Tibial nerve (tissue), 4 donors: Measurements from ENCODE around the gene STK4. TPM values are rescaled to one million over a fixed set of nuclear protein-coding genes. Genes with fewer than 3 reads are reported as not detected.

ENCODE experiments used
- DNase-seq, 2 donors: peaks; one replicate each; pipeline ENCODE4 v3.0.0-alpha.2; 2019; ENCODE audit warnings: low spot score in 2 of 2
- H3K27ac ChIP-seq, 4 donors: fragments of 200-600 bp; sonication (generic) in 3 of 4; one replicate each; pipeline ENCODE4 v1.5.1; 2017 to 2019; ENCODE audit warnings: mild to moderate bottlenecking in 1 of 4
- H3K27me3 ChIP-seq, 2 donors: fragments of 200-600 bp; sonication (generic) in 1 of 2; one replicate each; pipeline versions ENCODE4 v1.5.1 to v1.6.0; 2017 to 2019
- H3K36me3 ChIP-seq, 3 donors: fragments of 200-600 bp; sonication (generic); one replicate each; pipeline ENCODE4 v1.5.1; 2018 to 2019
- H3K4me1 ChIP-seq, 4 donors: fragments of 200-600 bp; sonication (generic) in 3 of 4; one replicate each; pipeline ENCODE4 v1.5.1; 2017 to 2019
- H3K4me3 ChIP-seq, 4 donors: fragments of 200-600 bp; sonication (generic) in 3 of 4; one replicate each; pipeline ENCODE4 v1.5.1; 2017 to 2019; ENCODE audit warnings: mild to moderate bottlenecking in 1 of 4, moderate library complexity in 1 of 4
- H3K9me3 ChIP-seq, 4 donors: fragments of 200-600 bp; sonication (generic) in 3 of 4; one replicate each; pipeline ENCODE4 v1.5.1; 2017 to 2019
- EP300 ChIP-seq, 2 donors: sonication (generic); formaldehyde crosslinking; IDR thresholded peaks; one replicate each; pipeline ENCODE4 v1.6.1; 2017; ENCODE audit warnings: antibody characterized with exemption in 2 of 2, mild to moderate bottlenecking in 1 of 2
- POLR2A ChIP-seq, 2 donors: fragments of 450-650 bp; IDR thresholded peaks; one replicate each; pipeline ENCODE4 v1.6.1; 2017; ENCODE audit warnings: antibody characterized with exemption in 2 of 2, mild to moderate bottlenecking in 2 of 2, moderate library complexity in 2 of 2
- WGBS, 2 donors: methylation state at CpG; one replicate each; pipeline ENCODE4 v1.1.5; 2018; 5-methylcytosine and 5-hydroxymethylcytosine counted together
- total RNA-seq, 4 donors: library from RNA; depleted of rRNA; stranded (reverse); fragments of >200 nt; gene quantifications; one replicate each; pipeline ENCODE4 v1.1.0, GENCODE V29; 2016
- TF ChIP-seq, protein P1 (sequence below), 5 experiments: fragments of 200-600 bp in 3 of 5; fragments of 450-650 bp in 2 of 5; sonication (generic) in 3 of 5; IDR thresholded peaks; one replicate each; pipeline ENCODE4 v1.5.1; 2016 to 2019; ENCODE audit warnings: antibody characterized with exemption in 5 of 5, mild to moderate bottlenecking in 3 of 5, moderate library complexity in 2 of 5

Gene STK4
- total RNA-seq, 4 donors from 2014 or later: 24.3 to 28.5 (median 27.1) TPM

DNA sequence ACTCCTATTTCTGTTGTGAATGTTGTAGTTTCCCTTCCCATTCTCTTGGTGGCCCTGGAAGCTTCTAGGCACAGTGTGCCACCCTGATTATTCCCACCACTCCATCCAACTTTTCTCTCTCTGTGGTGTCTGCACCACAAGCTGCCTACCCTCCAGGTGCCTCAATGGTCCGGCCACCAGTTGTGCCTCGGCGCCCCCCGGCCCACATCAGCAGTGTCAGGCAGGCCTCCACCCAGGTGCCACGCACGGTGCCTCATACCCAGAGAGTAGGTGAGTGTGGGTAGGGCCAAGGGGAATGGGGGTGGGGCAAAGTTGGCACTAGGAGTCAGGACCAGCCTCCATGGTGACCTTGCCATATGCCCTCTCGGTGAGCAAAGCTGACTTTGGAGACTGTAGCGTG lies 33.4 kb upstream of the STK4 start:
- 90 to 94% methylated on average over 8 of the region's 8 CpGs for WGBS, 2 donors
- no peak for TF ChIP-seq EP300 (IDR thresholded peaks at IDR 0.05)
- TF ChIP-seq POLR2A (IDR thresholded peaks at IDR 0.05): no peak
- TF ChIP-seq, protein P1, sequence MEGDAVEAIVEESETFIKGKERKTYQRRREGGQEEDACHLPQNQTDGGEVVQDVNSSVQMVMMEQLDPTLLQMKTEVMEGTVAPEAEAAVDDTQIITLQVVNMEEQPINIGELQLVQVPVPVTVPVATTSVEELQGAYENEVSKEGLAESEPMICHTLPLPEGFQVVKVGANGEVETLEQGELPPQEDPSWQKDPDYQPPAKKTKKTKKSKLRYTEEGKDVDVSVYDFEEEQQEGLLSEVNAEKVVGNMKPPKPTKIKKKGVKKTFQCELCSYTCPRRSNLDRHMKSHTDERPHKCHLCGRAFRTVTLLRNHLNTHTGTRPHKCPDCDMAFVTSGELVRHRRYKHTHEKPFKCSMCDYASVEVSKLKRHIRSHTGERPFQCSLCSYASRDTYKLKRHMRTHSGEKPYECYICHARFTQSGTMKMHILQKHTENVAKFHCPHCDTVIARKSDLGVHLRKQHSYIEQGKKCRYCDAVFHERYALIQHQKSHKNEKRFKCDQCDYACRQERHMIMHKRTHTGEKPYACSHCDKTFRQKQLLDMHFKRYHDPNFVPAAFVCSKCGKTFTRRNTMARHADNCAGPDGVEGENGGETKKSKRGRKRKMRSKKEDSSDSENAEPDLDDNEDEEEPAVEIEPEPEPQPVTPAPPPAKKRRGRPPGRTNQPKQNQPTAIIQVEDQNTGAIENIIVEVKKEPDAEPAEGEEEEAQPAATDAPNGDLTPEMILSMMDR (IDR thresholded peaks at IDR 0.05): no peak
- Histone ChIP-seq H3K4me1 (no peaks in the 10 kb centered on the region), H3K27me3 (no peaks in the 10 kb centered on the region), H3K36me3 (peaks cover 0 to 58% (median 0%) of the 10 kb centered on the region in 3 donors), H3K27ac (no peak overlapping the region), H3K4me3 (no peak overlapping the region), H3K9me3 (no peaks in the 10 kb centered on the region)
- no peak for DNase-seq

DNA sequence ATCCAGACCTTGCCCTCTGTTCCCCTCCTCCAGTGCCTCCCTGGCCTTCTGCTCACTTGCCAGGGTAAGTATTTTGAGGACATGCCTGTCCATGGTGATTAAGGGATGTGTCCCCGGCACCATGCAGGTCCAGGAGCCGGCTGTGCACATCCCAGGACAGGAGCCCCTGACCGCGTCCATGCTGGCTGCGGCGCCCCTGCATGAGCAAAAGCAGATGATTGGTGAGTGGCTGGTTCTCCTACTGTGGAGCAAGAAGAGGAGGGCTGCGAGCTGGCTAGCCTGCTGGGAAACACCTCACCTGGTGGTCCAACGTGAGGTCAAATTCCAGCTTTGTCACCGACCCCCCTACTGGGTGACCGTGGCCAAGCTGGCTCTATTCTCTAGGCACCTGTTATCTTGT lies 29.8 kb upstream of the STK4 start:
- Histone ChIP-seq H3K4me3 (no peak overlapping the region), H3K4me1 (no peaks in the 10 kb centered on the region), H3K27ac (no peak overlapping the region), H3K36me3 (peaks cover 0 to 79% (median 1%) of the 10 kb centered on the region in 3 donors), H3K9me3 (no peaks in the 10 kb centered on the region), H3K27me3 (no peaks in the 10 kb centered on the region)
- no peak for DNase-seq
- TF ChIP-seq, protein P1 (IDR thresholded peaks at IDR 0.05): no peak
- TF ChIP-seq POLR2A (IDR thresholded peaks at IDR 0.05): no peak
- TF ChIP-seq EP300 (IDR thresholded peaks at IDR 0.05): no peak
- WGBS, 2 donors: 88 to 95% methylated on average over 10 of the region's 10 CpGs

DNA sequence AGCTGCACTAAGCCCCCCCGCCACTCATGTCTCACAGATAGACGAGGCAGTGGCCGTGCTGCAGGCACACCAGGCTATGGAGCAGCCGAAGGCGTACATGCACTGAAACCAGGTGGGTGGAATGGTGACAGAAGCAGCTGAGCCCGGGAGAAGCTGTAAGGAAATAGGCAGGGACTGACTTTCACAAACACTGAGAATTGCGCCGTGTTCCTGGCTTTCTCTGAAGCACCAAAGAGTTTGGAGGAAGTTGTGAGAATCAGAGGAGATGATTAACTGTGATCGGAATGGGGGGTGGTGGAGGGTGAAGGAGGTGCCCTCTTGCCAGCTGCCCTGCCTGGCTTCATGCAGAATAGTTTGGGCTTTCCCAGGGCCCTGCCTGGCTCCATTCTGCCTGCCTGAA lies 27.7 kb upstream of the STK4 start:
- 84 to 85% methylated on average over 9 of the region's 9 CpGs for WGBS, 2 donors
- Histone ChIP-seq H3K27ac (no peak overlapping the region), H3K36me3 (peaks cover 0 to 83% (median 15%) of the 10 kb centered on the region in 3 donors), H3K9me3 (no peaks in the 10 kb centered on the region), H3K27me3 (no peaks in the 10 kb centered on the region), H3K4me1 (no peaks in the 10 kb centered on the region), H3K4me3 (no peak overlapping the region)
- TF ChIP-seq POLR2A (IDR thresholded peaks at IDR 0.05): no peak
- no peak for TF ChIP-seq EP300 (IDR thresholded peaks at IDR 0.05)
- TF ChIP-seq, protein P1 (IDR thresholded peaks at IDR 0.05): no peak
- DNase-seq: no peak

DNA sequence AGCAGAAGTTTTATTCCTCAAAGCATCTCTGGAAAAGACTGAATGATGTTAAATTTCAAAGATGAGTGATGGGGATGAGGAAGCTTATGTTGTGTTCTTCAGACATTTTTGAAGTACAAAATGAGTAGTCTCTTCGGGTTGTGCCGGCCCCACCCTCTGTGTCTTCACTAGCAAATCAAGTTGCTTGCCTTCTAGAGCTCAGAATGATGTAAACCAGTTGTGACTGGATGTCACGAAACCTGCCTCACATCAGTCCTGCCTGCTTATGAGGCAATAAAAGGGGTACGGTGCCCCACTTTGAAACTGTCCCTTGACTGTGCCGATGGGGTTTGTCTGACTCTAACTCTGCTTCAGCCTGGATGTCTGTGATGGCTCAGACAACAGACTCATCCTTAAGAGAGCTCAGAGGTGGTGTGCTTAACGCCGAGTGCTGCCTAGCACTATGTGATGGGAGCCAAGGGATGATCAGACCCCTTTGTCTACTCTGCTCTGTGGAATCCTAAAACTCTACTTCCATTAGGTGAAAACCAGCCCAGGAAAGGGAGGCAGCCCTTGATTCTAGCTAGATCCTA lies 25.1 kb upstream of the STK4 start:
- H3K27me3 ChIP-seq: no peaks in the 10 kb centered on the region
- no peaks in the 10 kb centered on the region for H3K9me3 ChIP-seq
- no peak for DNase-seq
- peaks cover 0 to 97% (median 15%) of the 10 kb centered on the region in 3 donors for H3K36me3 ChIP-seq
- no peak overlapping the region for H3K4me3 ChIP-seq
- WGBS, 2 donors: 83 to 84% methylated on average over 7 of the region's 7 CpGs
- TF ChIP-seq EP300 (IDR thresholded peaks at IDR 0.05) (no peak), POLR2A (IDR thresholded peaks at IDR 0.05) (no peak)
- TF ChIP-seq, protein P1 (IDR thresholded peaks at IDR 0.05): no peak
- no peaks in the 10 kb centered on the region for H3K4me1 ChIP-seq
- H3K27ac ChIP-seq: no peak overlapping the region

DNA sequence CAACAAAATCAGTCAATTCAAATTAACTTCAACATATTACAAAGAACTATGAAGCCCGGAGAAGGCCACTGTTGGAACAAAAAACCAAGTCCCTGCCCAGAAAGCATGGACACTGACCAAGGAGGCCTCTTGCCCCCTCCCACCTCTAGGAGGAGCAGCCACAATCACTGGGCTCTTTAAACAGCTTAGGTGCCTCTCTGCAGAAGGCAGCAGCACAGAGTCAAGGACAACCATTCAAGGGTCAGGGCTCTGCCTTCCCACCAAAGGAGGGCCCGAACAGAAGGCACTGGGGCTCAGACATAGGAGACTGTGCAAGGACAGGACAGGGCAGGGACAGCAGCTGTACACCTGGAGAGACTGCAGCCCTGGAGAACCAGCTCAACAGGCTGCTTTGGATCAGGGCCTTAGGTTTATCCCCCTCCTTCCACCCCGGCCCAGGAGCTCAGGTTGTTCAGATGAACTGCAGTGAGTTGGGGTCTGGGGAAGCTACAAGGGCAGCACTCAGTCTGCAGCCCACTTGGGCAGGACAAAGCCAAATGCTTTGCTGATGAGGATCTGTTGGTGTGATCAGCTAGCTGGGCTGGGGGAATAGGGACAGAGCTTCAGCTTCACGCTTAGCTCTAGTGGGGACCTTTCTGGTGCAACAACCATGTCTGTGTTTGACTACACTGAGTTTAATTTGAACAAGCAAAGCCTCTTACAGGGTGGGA lies 23.9 kb upstream of the STK4 start:
- no peak overlapping the region for H3K4me3 ChIP-seq
- DNase-seq: no peak

More for the DNA sequence above, 23.9 kb upstream of the STK4 start:
- H3K4me1 ChIP-seq: no peaks in the 10 kb centered on the region
- peaks cover 0 to 97% (median 15%) of the 10 kb centered on the region in 3 donors for H3K36me3 ChIP-seq
- no peak overlapping the region for H3K27ac ChIP-seq
- 72 to 79% methylated on average over 4 of the region's 4 CpGs for whole genome bisulfite sequencing, 2 donors
- TF ChIP-seq POLR2A (IDR thresholded peaks at IDR 0.05) (no peak), EP300 (IDR thresholded peaks at IDR 0.05) (no peak)
- TF ChIP-seq, protein P1 (IDR thresholded peaks at IDR 0.05): no peak
- no peaks in the 10 kb centered on the region for H3K27me3 ChIP-seq
- H3K9me3 ChIP-seq: no peaks in the 10 kb centered on the region
